Central memory CD8-positive, alpha-beta T cell (primary cell): Measurements from ENCODE around the gene UBE2E2.
"Not testable (repeated sequence)": the region's sequence is repeated elsewhere in the genome, so short reads cannot be mapped to it uniquely, and the experiment has no call there.

Source experiments
- ATAC-seq: fragments of 150-1000 bp; cut with Tn5 transposase; replicated peaks from 2 replicates; pipeline ENCODE4 v1.10.0; 2022; ENCODE audit warnings: mild to moderate bottlenecking, moderate FRiP score, moderate number of reproducible peaks; ENCODE audit not compliant: poor library complexity, severe bottlenecking; ENCODE audit errors: extremely low read depth
- DNase-seq, 2 donors: peaks; one replicate each; pipeline ENCODE4 v3.0.0; 2021; ENCODE audit warnings: low spot score in 2 of 2
- H3K27ac Mint-ChIP-seq: one replicate; pipeline ENCODE4 v1.8.0; 2022; ENCODE audit warnings: low read depth, mild to moderate bottlenecking, moderate library complexity, mixed read lengths
- H3K27me3 Mint-ChIP-seq: one replicate; pipeline ENCODE4 v1.8.0; 2022; ENCODE audit warnings: mixed read lengths
- H3K36me3 Mint-ChIP-seq: one replicate; pipeline ENCODE4 v1.8.0; 2022; ENCODE audit warnings: mild to moderate bottlenecking, moderate library complexity, mixed read lengths; ENCODE audit not compliant: insufficient read depth
- H3K4me1 Mint-ChIP-seq: one replicate; pipeline ENCODE4 v1.8.0; 2022; ENCODE audit warnings: mixed read lengths
- H3K4me3 Mint-ChIP-seq: one replicate; pipeline ENCODE4 v1.8.0; 2022; ENCODE audit warnings: mild to moderate bottlenecking, moderate library complexity, mixed read lengths
- H3K9me3 Mint-ChIP-seq: one replicate; pipeline ENCODE4 v1.8.0; 2022; ENCODE audit warnings: mixed read lengths

UBE2E2 gene

DNA sequence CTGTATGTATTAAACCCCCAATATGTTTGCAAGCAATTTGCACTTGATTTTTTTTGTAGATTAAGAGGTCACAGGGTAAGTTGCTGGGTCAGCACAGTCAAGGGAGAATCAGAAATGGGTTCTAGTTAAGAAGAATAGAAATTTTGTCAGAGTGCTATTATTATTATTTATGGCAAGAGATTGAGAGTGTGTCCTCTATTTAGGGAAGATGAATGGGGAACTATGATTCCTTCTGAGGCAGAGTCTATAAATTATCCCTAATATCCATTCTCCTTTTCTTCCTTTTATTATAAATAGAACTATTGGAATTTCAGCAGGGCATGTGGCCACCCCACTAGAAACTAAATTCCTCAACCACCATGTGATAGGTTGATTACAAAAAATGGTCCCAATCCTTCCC is 392.7 kb downstream of the UBE2E2 start:
- Mint-ChIP-seq H3K9me3 (peaks cover 6% of the 10 kb centered on the region), H3K36me3 (no peaks in the 10 kb centered on the region), H3K4me3 (no peak overlapping the region), H3K27ac (no peak overlapping the region), H3K4me1 (no peaks in the 10 kb centered on the region), H3K27me3 (peaks cover 18% of the 10 kb centered on the region)
- no peak for DNase-seq
- ATAC-seq, result no peak

DNA sequence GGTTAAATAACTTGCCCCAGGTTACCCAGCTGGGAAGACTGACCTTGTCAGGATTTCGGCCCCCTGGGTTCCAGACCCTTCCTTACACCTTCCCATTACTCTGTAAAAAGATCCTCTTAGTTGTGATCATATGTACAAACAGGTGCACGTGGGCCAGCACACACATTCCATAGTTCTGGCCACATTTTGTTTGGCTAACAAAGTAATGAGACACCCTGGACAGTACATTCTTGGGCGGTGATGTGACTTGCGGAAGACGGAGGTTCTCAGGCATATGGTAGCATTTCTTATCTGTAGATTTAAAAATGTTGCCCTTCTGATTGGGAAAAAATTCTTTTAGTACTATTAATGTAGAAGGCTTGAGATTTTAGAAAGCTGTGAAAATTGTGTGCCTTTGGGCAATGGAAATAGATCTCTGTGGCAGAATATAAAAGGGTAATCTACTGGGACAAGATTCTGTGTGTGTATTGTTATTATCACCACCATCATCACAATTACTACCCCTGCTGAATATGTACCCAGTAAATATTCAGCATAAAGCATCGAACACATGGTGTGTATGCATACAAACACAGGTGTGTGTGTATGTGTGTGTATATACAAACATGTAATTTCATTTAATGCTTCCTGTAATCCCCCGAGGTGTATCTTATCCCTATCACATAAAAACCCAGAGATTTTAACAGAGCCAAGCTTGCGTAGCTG is 397.2 kb downstream of the UBE2E2 start:
- Mint-ChIP-seq H3K27me3 (peaks cover 8% of the 10 kb centered on the region), H3K4me3 (no peak overlapping the region), H3K9me3 (peaks cover 6% of the 10 kb centered on the region), H3K36me3 (no peaks in the 10 kb centered on the region), H3K27ac (no peak overlapping the region), H3K4me1 (no peaks in the 10 kb centered on the region)
- ATAC-seq (no peak), DNase-seq (no peak)

DNA sequence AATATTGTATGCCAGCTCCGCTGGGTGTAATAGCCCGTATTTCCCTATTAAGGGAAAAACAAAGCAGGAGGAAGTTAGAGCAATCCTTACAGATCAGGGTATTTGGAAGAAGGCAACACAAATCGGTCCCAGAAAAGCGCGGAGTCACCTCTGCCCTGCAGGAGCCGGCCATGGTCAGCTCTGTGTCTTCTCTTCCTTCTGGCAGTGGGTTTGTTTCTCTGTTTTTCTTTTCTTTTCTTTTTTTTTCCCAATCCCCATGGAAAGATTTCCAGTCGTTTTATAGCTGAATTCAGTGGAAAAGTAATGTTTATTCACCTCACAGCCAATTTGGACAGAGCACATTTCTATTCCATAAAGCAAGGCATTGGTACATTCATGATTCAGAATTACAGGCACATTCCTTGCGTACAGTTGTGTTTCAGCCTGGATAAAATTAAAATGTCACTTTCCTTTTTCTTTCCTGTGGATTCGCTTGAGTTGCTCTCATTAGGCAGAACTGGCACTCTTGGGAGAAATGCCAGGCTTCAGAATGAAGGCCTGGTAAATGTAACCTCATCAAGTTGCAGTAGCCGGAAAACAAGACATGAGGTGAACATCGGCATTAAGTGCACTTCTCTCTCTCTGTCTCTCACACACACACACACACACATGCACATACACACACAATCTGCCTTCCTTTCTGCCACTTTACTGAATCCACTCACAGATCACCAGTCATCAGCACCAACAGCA is 398.1 kb downstream of the UBE2E2 start:
- peaks cover 15% of the 10 kb centered on the region for H3K27me3 Mint-ChIP-seq
- no peak overlapping the region for H3K4me3 Mint-ChIP-seq
- ATAC-seq (no peak), DNase-seq (no peak)
- no peaks in the 10 kb centered on the region for H3K36me3 Mint-ChIP-seq
- peaks cover 5% of the 10 kb centered on the region for H3K9me3 Mint-ChIP-seq
- no peaks in the 10 kb centered on the region for H3K4me1 Mint-ChIP-seq
- H3K27ac Mint-ChIP-seq, result no peak overlapping the region

DNA sequence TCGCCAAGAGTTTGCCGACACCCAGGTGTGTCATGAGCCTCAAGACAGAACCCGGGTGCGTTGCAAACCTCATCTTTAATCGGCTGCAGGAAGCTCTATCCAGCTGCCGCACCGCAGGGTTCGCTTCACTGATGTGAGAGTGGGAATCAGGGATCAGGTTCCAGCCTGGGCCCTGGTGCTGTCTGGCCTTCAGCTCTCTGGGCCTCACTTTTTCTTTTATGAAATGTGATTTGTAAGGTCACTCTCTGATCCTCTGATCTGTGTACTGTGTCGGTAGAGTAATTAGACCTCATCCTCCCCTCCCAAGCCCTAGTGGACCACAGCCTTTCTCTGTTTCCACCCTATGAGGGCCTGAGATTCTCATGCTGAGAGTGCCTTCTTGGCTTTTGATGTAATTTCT is 399.8 kb downstream of the UBE2E2 start:
- H3K27me3 Mint-ChIP-seq, result peaks cover 13% of the 10 kb centered on the region
- no peaks in the 10 kb centered on the region for H3K9me3 Mint-ChIP-seq
- H3K4me1 Mint-ChIP-seq, result no peaks in the 10 kb centered on the region

DNA sequence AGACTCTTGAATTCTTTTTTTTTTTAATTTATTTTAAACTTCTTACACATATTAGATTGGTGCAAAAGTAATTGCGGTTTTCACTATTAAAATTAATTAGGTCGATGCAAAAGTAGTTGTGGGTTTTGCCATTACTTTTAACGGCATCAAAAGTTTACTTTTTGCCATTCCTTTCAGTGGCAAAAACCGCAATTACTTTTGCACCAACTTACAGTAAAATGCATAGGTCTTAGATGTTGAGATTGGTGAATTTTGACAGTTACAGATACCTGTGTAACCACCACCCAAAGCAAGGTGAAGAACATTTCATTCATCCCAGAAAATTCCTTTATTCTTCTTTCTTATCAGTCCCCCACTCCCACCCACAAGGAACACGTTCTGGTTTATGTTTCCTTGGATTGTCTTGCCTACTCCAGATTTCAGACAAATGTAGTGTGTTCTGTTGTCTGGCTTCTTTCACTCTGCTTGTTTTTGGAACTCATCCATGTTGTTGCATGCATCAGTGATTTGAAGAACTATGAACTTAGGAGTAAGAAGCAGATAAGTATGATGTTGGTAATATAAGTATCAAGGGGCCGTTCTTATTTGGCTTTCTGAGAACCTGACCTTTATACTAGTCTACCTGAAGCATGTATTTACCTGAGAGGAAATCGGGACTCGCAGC is 404.2 kb downstream of the UBE2E2 start:
- no peaks in the 10 kb centered on the region for H3K9me3 Mint-ChIP-seq
- no peak for ATAC-seq
- DNase-seq, result no peak
- H3K27me3 Mint-ChIP-seq, result peaks cover 24% of the 10 kb centered on the region
- H3K27ac Mint-ChIP-seq, result no peak overlapping the region
- no peaks in the 10 kb centered on the region for H3K36me3 Mint-ChIP-seq
- H3K4me3 Mint-ChIP-seq, result no peak overlapping the region
- no peaks in the 10 kb centered on the region for H3K4me1 Mint-ChIP-seq

More for the DNA sequence above, 399.8 kb downstream of the UBE2E2 start:
- no peak overlapping the region for H3K4me3 Mint-ChIP-seq
- H3K27ac Mint-ChIP-seq, result no peak overlapping the region
- ATAC-seq (no peak), DNase-seq (no peak)
- no peaks in the 10 kb centered on the region for H3K36me3 Mint-ChIP-seq

DNA sequence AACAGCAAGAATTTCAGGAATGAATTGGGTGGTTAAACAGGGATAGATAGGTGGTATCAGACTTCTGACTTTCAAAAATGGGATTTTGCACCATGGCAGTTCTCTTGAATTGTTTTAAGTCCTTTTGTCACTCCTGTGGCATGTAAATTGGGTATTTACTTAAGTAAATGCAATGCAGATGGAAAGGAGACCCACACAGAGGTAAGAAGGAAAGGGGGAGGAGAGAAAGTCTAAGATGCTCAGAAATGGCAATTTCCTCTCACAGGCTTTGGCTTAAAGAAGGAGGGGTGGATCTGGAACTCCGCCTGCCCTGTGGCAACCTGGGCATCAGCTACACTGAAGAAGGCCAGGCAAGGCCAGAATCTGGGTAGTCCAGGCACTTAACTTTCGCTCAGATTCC is 405.5 kb downstream of the UBE2E2 start:
- Mint-ChIP-seq H3K9me3 (no peaks in the 10 kb centered on the region), H3K4me1 (no peaks in the 10 kb centered on the region), H3K27me3 (peaks cover 24% of the 10 kb centered on the region), H3K4me3 (no peak overlapping the region), H3K27ac (no peak overlapping the region), H3K36me3 (no peaks in the 10 kb centered on the region)
- ATAC-seq (no peak), DNase-seq (no peak)

DNA sequence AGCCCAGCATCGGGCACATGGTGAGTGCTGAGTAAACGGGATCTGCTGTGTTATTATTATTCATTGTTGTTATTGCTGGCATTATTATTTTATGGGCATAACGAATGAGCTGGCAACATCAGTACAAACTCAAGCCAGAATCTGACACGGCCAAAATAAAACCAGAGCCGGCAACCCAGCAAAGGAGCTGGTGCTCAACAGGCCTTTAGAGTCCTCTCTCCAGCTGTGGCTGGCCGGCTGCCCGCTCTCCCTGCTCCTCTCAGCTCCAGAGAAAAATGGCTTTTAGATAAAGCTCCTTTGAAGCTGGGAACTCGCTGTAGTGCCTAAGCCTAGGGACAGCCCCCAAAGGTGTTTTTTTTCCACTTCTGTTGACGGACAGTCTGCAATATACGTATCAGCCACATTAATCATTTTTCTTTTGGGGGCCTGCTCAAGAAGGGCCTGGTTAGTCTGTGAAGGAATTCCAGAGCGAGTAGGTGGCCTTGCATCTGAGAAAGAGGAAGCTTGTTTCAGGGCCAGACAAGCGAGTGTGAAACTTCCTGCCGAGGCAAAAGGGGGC is 408.7 kb downstream of the UBE2E2 start:
- no peaks in the 10 kb centered on the region for H3K9me3 Mint-ChIP-seq
- H3K27ac Mint-ChIP-seq, result no peak overlapping the region
- no peak overlapping the region for H3K4me3 Mint-ChIP-seq
- DNase-seq, result no peak
- peaks cover 3% of the 10 kb centered on the region for H3K36me3 Mint-ChIP-seq
- no peak for ATAC-seq
- peaks cover under 1% of the 10 kb centered on the region for H3K4me1 Mint-ChIP-seq
- H3K27me3 Mint-ChIP-seq, result peaks cover 11% of the 10 kb centered on the region

DNA sequence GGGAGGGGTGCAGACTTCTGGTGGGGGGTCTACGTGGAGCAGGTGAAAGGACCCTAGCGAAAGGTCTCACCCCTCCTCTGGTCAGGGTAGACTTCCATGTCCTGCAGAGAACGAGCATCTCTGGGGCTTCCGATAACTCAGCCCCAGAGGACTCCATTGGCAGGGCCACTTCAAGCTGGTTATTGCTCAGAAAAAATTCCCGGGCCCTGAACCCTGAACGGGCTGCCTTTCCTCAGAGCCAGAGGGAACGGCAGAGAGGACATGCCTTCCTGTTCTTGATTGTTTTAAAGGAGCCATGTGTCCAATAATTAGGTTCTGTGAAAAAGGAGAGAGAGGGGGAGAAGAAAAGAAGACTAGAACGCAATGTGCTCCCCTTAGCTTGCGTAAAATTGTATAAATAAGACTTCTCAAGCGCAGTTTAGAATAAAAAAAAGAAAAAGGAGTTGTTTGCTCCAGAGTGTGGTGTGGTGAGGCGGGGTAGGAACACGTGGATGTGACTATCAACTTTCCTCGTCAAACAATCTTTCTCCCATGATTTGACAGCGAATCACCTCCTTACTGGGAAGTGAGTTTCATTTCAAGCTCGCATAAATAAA is 409.3 kb downstream of the UBE2E2 start:
- H3K27me3 Mint-ChIP-seq, result peaks cover 11% of the 10 kb centered on the region
- peaks cover 7% of the 10 kb centered on the region for H3K4me1 Mint-ChIP-seq
- no peak overlapping the region for H3K4me3 Mint-ChIP-seq
- H3K9me3 Mint-ChIP-seq, result no peaks in the 10 kb centered on the region
- peaks cover 3% of the 10 kb centered on the region for H3K36me3 Mint-ChIP-seq
- no peak overlapping the region for H3K27ac Mint-ChIP-seq
- ATAC-seq (no peak), DNase-seq (no peak)

DNA sequence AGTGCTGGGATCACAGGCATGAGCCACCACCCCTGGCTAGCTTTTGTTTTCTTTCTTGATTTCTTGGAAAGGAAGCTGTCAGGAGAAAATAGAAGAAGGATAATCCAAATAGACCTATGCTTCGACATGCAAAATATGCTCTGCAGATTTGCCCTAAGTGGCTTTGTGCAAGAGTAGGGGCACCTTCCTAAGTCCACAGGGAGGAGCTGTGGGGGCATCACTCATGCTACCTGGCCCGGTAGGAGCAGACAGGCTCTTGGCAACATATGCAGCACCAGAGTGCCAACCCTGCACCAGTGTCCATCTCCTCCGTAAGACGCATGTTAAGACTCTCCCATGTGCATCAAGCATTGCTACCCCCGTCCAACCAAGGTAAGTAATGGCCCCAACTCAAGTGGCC is 411.9 kb downstream of the UBE2E2 start:
- Mint-ChIP-seq H3K4me3 (no peak overlapping the region), H3K9me3 (no peaks in the 10 kb centered on the region), H3K36me3 (peaks cover 3% of the 10 kb centered on the region), H3K27ac (no peak overlapping the region), H3K27me3 (peaks cover 5% of the 10 kb centered on the region), H3K4me1 (peaks cover 7% of the 10 kb centered on the region)
- DNase-seq, result no peak
- ATAC-seq, result no peak

DNA sequence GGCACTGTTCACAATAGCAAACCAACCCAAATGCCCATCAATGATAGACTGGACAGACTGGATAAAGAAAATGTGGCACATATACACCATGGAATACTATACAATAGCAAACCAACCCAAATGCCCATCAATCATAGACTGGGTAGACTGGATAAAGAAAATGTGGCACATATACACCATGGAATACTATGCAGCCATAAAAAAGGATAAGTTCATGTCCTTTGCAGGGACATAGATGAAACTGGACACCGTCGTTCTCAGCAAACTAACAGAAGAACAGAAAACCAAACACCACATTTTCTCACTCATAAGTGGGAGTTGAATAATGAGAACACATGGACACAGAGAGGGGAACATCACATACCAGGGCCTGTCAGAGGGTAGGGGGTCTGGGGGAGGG is 415.3 kb downstream of the UBE2E2 start:
- H3K27me3 Mint-ChIP-seq, result peaks cover 24% of the 10 kb centered on the region
- H3K4me1 Mint-ChIP-seq, H3K27ac Mint-ChIP-seq, ATAC-seq, H3K4me3 Mint-ChIP-seq, H3K36me3 Mint-ChIP-seq, DNase-seq, H3K9me3 Mint-ChIP-seq: not testable (repeated sequence)

DNA sequence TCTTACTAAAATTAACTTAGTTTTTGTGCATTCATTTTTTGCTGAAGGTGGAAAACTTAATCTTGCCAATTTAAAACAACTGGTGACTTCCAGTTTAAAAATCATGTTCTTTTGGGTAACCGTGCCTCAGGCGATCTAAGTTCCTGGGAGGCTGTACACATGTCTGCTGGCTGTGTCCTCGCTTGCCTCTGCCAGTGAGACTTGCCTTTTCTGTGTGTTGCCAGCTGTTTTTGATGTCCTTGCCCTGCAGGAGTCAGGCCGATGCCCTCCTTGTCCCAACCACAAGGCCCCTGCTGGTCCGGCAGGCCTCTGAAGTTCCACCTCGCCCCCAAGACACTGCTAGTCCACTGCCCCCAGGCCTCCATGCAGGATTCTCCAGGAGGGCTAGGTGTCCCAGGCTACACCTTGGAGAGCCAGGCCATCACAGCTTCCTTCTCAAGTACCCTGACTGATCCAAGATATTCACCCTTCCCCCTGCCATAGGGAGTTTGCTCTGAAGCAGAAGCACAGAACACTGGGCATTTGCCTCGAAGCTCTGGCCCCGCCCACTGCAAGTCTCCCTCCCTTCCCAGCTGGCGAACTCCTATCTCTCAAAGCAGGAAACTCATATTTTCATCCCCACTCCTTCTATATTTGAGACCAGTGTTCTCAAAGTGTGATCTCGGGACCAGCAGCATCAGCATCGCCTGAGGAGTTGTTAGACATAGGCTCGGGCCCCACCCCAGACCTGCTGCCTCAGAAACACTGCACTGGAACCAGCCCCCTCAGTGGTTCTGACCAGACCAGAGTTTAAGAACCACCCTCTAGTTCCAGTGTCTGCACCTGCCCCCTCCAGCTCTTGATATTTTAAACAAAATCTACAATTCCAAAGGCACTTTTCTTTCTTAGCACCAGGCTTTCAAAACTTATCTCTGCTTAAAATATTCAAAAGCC is 416.8 kb downstream of the UBE2E2 start:
- DNase-seq (no peak), ATAC-seq (no peak)
- H3K27ac Mint-ChIP-seq, result no peak overlapping the region
- H3K36me3 Mint-ChIP-seq, result peaks cover 3% of the 10 kb centered on the region
- H3K4me3 Mint-ChIP-seq, result no peak overlapping the region
- no peaks in the 10 kb centered on the region for H3K9me3 Mint-ChIP-seq
- H3K4me1 Mint-ChIP-seq, result peaks cover 7% of the 10 kb centered on the region
- H3K27me3 Mint-ChIP-seq, result peaks cover 24% of the 10 kb centered on the region

DNA sequence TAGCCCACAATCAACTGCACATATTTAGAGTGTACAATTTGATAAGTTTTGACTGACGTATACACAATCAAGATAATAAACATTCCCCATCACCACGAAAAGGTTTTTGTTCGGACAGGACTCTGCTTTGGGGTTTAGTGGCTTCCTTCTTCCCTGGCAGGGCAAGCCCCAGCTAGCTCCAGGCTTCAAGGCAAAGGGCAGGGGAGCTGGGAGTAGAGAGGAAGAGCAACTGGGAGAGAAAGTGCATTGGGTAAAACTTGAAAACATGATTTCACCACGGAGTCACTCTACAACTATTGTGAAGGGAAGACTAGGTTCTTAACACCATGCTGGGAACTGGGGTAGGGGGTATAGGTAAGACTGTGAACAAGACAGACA is 417.5 kb downstream of the UBE2E2 start:
- H3K27me3 Mint-ChIP-seq, result peaks cover 24% of the 10 kb centered on the region
- peaks cover 3% of the 10 kb centered on the region for H3K36me3 Mint-ChIP-seq
- no peak overlapping the region for H3K27ac Mint-ChIP-seq
- peaks cover 7% of the 10 kb centered on the region for H3K4me1 Mint-ChIP-seq
- no peaks in the 10 kb centered on the region for H3K9me3 Mint-ChIP-seq
- DNase-seq, result no peak
- ATAC-seq, result no peak
- H3K4me3 Mint-ChIP-seq, result no peak overlapping the region
